GM12878 (cell line): Measurements from ENCODE around the gene SUCNR1. TPM values are rescaled to one million over a fixed set of nuclear protein-coding genes. Genes with fewer than 3 reads are reported as not detected.

ENCODE experiments used
- ATAC-seq: fragments of 200-7000 bp; cut with Tn5 transposase; 3 replicates; pipeline ENCODE4 v1.9.1; 2020; ENCODE audit warnings: mild to moderate bottlenecking, moderate library complexity
- BruUV-seq: library from RNA; stranded (reverse); fragments of 400-500 nt; replicated peaks from 2 replicates; lab custom pipeline; 2021; lab: Mats Ljungman, UMichigan
- CTCF ChIA-PET: fragments of 300-600 bp; sonication (Branson Sonifier 250); formaldehyde crosslinking; extraction: SDS; loops from one replicate; lab custom pipeline; 2021; ENCODE audit warnings: inconsistent platforms; lab: Yijun Ruan, JAX
- POLR2A ChIA-PET: fragments of 350-600 bp; formaldehyde crosslinking; extraction: SDS; loops from one replicate; lab custom pipeline; 2021; ENCODE audit warnings: inconsistent platforms; lab: Charles Lee
- RAD21 ChIA-PET: fragments of 300-600 bp; sonication (Branson Sonifier 250); formaldehyde crosslinking; loops from one replicate; lab custom pipeline; 2023; ENCODE audit warnings: antibody characterized with exemption; ENCODE audit not compliant: unreplicated experiment; lab: Charles Lee
- SMC1A ChIA-PET: fragments of 300-600 bp; sonication (Branson Sonifier 250); formaldehyde crosslinking; loops from one replicate; lab custom pipeline; 2023; ENCODE audit not compliant: unreplicated experiment, uncharacterized antibody; lab: Charles Lee
- DNase-seq: peaks from one replicate; pipeline ENCODE4 v3.0.0-alpha.2; 2011; ENCODE audit warnings: low read depth, low spot score
- FAIRE-seq: peaks from 3 replicates; lab custom pipeline; 2011; peaks lifted over from hg19 to GRCh38; lab: Jason Lieb, UNC
- H2AFZ ChIP-seq: 2 replicates; pipeline ENCODE4 v1.6.0; 2011; ENCODE audit warnings: low read depth, low read length, control low read depth; ENCODE audit not compliant: control insufficient read depth
- H3K27ac ChIP-seq: 2 replicates; pipeline ENCODE4 v1.5.1; 2011; ENCODE audit warnings: control low read depth; ENCODE audit not compliant: control insufficient read depth, insufficient read depth
- H3K27me3 ChIP-seq, 2 experiments: replicated peaks in 1 of 2; 2 replicates each; pipeline versions ENCODE4 v1.6.0 to v1.6.1; 2011; ENCODE audit warnings: low read length in 1 of 2; ENCODE audit not compliant: control insufficient read depth in 2 of 2, insufficient read depth in 2 of 2
- H3K36me3 ChIP-seq, 2 experiments: 2 replicates each; pipeline ENCODE4 v1.5.1; 2011; ENCODE audit warnings: low read length in 1 of 2; ENCODE audit not compliant: control insufficient read depth in 2 of 2, insufficient read depth in 2 of 2
- H3K4me1 ChIP-seq: 2 replicates; pipeline ENCODE4 v1.6.1; 2011; ENCODE audit warnings: mild to moderate bottlenecking, low read length, moderate library complexity, mixed read lengths; ENCODE audit not compliant: control insufficient read depth, insufficient read depth
- H3K4me2 ChIP-seq: 2 replicates; pipeline ENCODE4 v1.6.0; 2011; ENCODE audit warnings: control low read depth; ENCODE audit not compliant: control insufficient read depth, insufficient read depth
- H3K4me3 ChIP-seq: fragments of 200-600 bp; sonication (generic); 2 replicates; pipeline ENCODE4 v1.5.1; 2016
- H3K79me2 ChIP-seq: 2 replicates; pipeline ENCODE4 v1.6.0; 2011; ENCODE audit warnings: low read length; ENCODE audit not compliant: control insufficient read depth, insufficient read depth
- H3K9ac ChIP-seq: 2 replicates; pipeline ENCODE4 v1.8.0; 2011; ENCODE audit warnings: low read length, control low read depth, mixed read lengths; ENCODE audit not compliant: control insufficient read depth, insufficient read depth
- H3K9me3 ChIP-seq: replicated peaks from 3 replicates; pipeline ENCODE4 v1.5.1; 2011; ENCODE audit warnings: mild to moderate bottlenecking, low read length; ENCODE audit not compliant: control insufficient read depth, insufficient read depth
- H4K20me1 ChIP-seq: 2 replicates; pipeline ENCODE4 v1.6.0; 2011; ENCODE audit not compliant: control insufficient read depth, insufficient read depth
- ATF7 ChIP-seq: fragments of 450-650 bp; IDR thresholded peaks from 2 replicates; pipeline ENCODE4 v1.6.1; 2016; ENCODE audit warnings: low read depth, mild to moderate bottlenecking
- EP300 ChIP-seq, 2 experiments: fragments of 150-350 bp in 1 of 2; IDR thresholded peaks; 2 replicates each; pipeline ENCODE4 v1.6.1; 2011 to 2012; ENCODE audit warnings: low read depth in 2 of 2, low read length in 2 of 2, borderline replicate concordance in 1 of 2, improper control_type of control experiment in 1 of 2, inconsistent platforms in 1 of 2; ENCODE audit not compliant: control insufficient read depth in 1 of 2
- POLR2AphosphoS2 ChIP-seq: IDR thresholded peaks from 2 replicates; pipeline ENCODE4 v1.6.1; 2011; ENCODE audit warnings: low read depth, mild to moderate bottlenecking, low read length, improper control_type of control experiment, moderate library complexity
- RUNX3 ChIP-seq: IDR thresholded peaks from 2 replicates; pipeline ENCODE4 v1.6.1; 2012; ENCODE audit warnings: low read length, inconsistent platforms
- SMC3 ChIP-seq: IDR thresholded peaks from 2 replicates; pipeline ENCODE4 v1.6.1; 2011; ENCODE audit warnings: low read length, improper control_type of control experiment, borderline replicate concordance
- ZNF24 ChIP-seq: fragments of 450-650 bp; IDR thresholded peaks from 2 replicates; pipeline ENCODE4 v1.6.1; 2017; ENCODE audit warnings: antibody characterized with exemption, mild to moderate bottlenecking
- WGBS: methylation state at CpG from one replicate; pipeline ENCODE4 v1.1.6; 2016; ENCODE audit warnings: low lambda C conversion rate; ENCODE audit not compliant: insufficient replicate concordance, insufficient coverage; ENCODE audit errors: missing lambda C conversion rate; 5-methylcytosine and 5-hydroxymethylcytosine counted together
- in situ Hi-C: fragments of 300-500 bp; cut with MboI; formaldehyde crosslinking; loops from 9 replicates; pipeline ENCODE4 v1.14.3; 2018; ENCODE audit warnings: mixed read lengths
- intact Hi-C: fragments of 100-400 bp; cut with micrococcal nuclease; formaldehyde crosslinking; loops from one replicate; pipeline ENCODE4 v1.14.2; 2022; ENCODE audit not compliant: unreplicated experiment
- polyA plus RNA-seq, 11 experiments: library from polyadenylated mRNA; depleted of rRNA in 4 of 11; unstranded in 6 of 11; stranded (reverse) in 5 of 11; fragments of >200 nt; fragmentation: Nextera tagmentation in 4 of 11; fragmentation: Illumina TruSeq in 1 of 11; extraction: Ambion mirVana in 4 of 11; extraction: Trizol in 1 of 11; gene quantifications; 1 replicate in 1 of 11; 2 replicates in 10 of 11; pipeline versions ENCODE4 v1.2.1 to v1.2.3, GENCODE V29; 2011 to 2016; ENCODE audit warnings: inconsistent platforms in 2 of 11, missing spikeins in 2 of 11, low read depth in 1 of 11
- total RNA-seq, 4 experiments: library from RNA; depleted of rRNA in 3 of 4; stranded (reverse); fragments of >200 nt in 3 of 4; fragmentation: Illumina TruSeq in 1 of 4; extraction: Trizol in 1 of 4; gene quantifications; 2 replicates each; pipeline versions ENCODE4 v1.2.1 to v1.2.3, GENCODE V29; 2013 to 2021
- TF ChIP-seq, protein P1 (sequence below): fragments of 150-350 bp; IDR thresholded peaks from 2 replicates; pipeline ENCODE4 v1.6.1; 2014; ENCODE audit warnings: mild to moderate bottlenecking, low read depth, low read length

The SUCNR1 gene
- total and polyA plus RNA-seq, 10 of the 15 experiments (the other 5 are each of a cell fraction or from before 2014, with no cell fraction given): 0.03 to 0.12 (median 0.07) TPM; not detected in 4

- 48% methylated on average over 4 of the region's 4 CpGs for WGBS
- Histone ChIP-seq H3K79me2 (no peaks in the 10 kb centered on the region), H3K27me3 (no peaks in the 10 kb centered on the region), H2AFZ (no peak overlapping the region; the same call in 1 of the 2 replicates), H3K4me3 (no peak overlapping the region), H3K9me3 (no peaks in the 10 kb centered on the region), H3K9ac (no peak overlapping the region), H3K4me2 (no peak overlapping the region), H3K36me3 (no peaks in the 10 kb centered on the region), H4K20me1 (no peaks in the 10 kb centered on the region), H3K27ac (no peak overlapping the region), H3K4me1 (no peaks in the 10 kb centered on the region)
- in situ Hi-C loops (no loop called here), intact Hi-C loops (no loop called here)
- ChIA-PET SMC1A (interaction anchor here (0.6 kb wide), 1 partner anchor 706 kb away, joined by 3 read pairs; no protein-coding TSS in a partner anchor), POLR2A (interaction anchor here (0.9 kb wide), 1 partner anchor 15 kb away, joined by 5 read pairs; no protein-coding TSS in a partner anchor), RAD21 (no interaction called here), CTCF (interaction anchor here (2.0 kb wide), 1 partner anchor 15 kb away, joined by 7 read pairs; no protein-coding TSS in a partner anchor)
- ATAC-seq (peak; percentile 87), FAIRE-seq (no peak), DNase-seq (no peak)
- BruUV-seq: no TSS peak
- peak; percentile 47; the same call in 1 of the 2 replicates for TF ChIP-seq RUNX3
- 0 out of 4 replicates have a peak, but pooled peaks of 1 of the 2 experiments have one; percentile 24 for TF ChIP-seq EP300 (IDR thresholded peaks at IDR 0.05; ENCODE audit: borderline replicate concordance in 1 of 2, control insufficient read depth in 1 of 2, low read depth in 2 of 2, low read length in 2 of 2)
- TF ChIP-seq ZNF24: no peak
- no peak for TF ChIP-seq SMC3
- TF ChIP-seq ATF7: peak; percentile 67; the same call in 1 of the 2 replicates
- TF ChIP-seq, protein P1, sequence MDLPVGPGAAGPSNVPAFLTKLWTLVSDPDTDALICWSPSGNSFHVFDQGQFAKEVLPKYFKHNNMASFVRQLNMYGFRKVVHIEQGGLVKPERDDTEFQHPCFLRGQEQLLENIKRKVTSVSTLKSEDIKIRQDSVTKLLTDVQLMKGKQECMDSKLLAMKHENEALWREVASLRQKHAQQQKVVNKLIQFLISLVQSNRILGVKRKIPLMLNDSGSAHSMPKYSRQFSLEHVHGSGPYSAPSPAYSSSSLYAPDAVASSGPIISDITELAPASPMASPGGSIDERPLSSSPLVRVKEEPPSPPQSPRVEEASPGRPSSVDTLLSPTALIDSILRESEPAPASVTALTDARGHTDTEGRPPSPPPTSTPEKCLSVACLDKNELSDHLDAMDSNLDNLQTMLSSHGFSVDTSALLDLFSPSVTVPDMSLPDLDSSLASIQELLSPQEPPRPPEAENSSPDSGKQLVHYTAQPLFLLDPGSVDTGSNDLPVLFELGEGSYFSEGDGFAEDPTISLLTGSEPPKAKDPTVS: no peak
- no peak for TF ChIP-seq POLR2AphosphoS2
These were observed 17.3 kb downstream of the SUCNR1 start for GRCh38 chr3:151890721-151891141.
